Thoracic aorta (tissue), 2 donors: Measurements from ENCODE around the gene SLC5A8. TPM values are rescaled to one million over a fixed set of nuclear protein-coding genes. Genes with fewer than 3 reads are reported as not detected.

ENCODE experiments used
- ATAC-seq: fragments of 150-250 bp; one replicate; pipeline ENCODE4 v1.8.0; 2017; ENCODE audit warnings: low read depth; ENCODE audit not compliant: insufficient number of reproducible peaks, low FRiP score
- DNase-seq: peaks from one replicate; pipeline ENCODE4 v3.0.0-alpha.2; 2020; ENCODE audit warnings: low spot score
- H3K27ac ChIP-seq, 2 donors: fragments of 200-600 bp; sonication (generic); 1 replicate in 1 of 2; 2 replicates in 1 of 2; pipeline ENCODE4 v1.5.1; 2016; ENCODE audit warnings: mild to moderate bottlenecking in 2 of 2, moderate library complexity in 2 of 2
- H3K27me3 ChIP-seq: fragments of 200-600 bp; sonication (generic); replicated peaks from 2 replicates; pipeline ENCODE4 v1.6.0; 2016; ENCODE audit warnings: mild to moderate bottlenecking; ENCODE audit not compliant: insufficient read depth
- H3K36me3 ChIP-seq: fragments of 200-600 bp; sonication (generic); one replicate; pipeline ENCODE4 v1.5.1; 2016
- H3K4me1 ChIP-seq, 2 donors: fragments of 200-600 bp; sonication (generic); 1 replicate in 1 of 2; 2 replicates in 1 of 2; pipeline versions ENCODE4 v1.5.1 to v1.6.0; 2016; ENCODE audit warnings: low read depth in 2 of 2, mild to moderate bottlenecking in 1 of 2; ENCODE audit not compliant: control insufficient read depth in 1 of 2
- H3K4me3 ChIP-seq: fragments of 200-600 bp; sonication (generic); 2 replicates; pipeline ENCODE4 v1.5.1; 2016; ENCODE audit warnings: mild to moderate bottlenecking
- H3K9me3 ChIP-seq: fragments of 200-600 bp; sonication (generic); 2 replicates; pipeline ENCODE4 v1.5.1; 2016
- total RNA-seq, 2 donors: library from RNA; depleted of rRNA; stranded (reverse); fragments of >200 nt; gene quantifications; one replicate each; pipeline versions ENCODE4 v1.1.0 to v1.2.3, GENCODE V29; 2016
- TF ChIP-seq, protein P1 (sequence below): fragments of 200-600 bp; sonication (generic); IDR thresholded peaks from one replicate; pipeline ENCODE4 v1.5.1; 2019; ENCODE audit warnings: antibody characterized with exemption

SLC5A8 gene
- total RNA-seq, 2 donors from 2014 or later, result not detected

DNA sequence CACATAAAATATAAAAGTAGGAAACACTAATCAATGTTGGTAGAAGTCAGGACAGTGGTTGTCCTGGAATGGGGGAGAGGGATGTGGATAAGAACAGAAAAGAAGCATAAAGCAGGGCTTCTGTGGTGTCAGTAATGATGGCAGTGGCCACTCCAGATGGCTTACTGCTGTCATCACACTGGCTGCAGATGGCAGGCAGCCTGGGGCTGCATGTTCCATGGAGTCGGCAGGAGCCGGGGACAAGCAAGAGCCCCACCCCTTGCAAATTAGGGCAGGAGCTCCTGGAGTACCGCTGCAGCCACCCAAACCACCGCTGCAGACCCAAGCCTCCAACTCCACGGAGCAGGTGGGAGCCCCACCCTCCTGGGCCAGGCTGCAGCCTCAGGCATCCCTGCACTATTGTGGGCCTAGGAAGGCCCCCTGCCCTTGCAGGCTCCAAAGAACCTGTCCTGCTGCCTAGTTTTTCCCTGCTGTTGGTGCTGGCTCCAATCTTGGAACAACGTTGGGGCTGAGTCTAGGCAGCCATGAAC is 28.8 kb upstream of the SLC5A8 start:
- H3K27me3 ChIP-seq, result no peaks in the 10 kb centered on the region
- no peaks in the 10 kb centered on the region for H3K4me1 ChIP-seq
- H3K4me3 ChIP-seq, result no peak overlapping the region
- H3K27ac ChIP-seq, result no peak overlapping the region
- TF ChIP-seq, protein P1, sequence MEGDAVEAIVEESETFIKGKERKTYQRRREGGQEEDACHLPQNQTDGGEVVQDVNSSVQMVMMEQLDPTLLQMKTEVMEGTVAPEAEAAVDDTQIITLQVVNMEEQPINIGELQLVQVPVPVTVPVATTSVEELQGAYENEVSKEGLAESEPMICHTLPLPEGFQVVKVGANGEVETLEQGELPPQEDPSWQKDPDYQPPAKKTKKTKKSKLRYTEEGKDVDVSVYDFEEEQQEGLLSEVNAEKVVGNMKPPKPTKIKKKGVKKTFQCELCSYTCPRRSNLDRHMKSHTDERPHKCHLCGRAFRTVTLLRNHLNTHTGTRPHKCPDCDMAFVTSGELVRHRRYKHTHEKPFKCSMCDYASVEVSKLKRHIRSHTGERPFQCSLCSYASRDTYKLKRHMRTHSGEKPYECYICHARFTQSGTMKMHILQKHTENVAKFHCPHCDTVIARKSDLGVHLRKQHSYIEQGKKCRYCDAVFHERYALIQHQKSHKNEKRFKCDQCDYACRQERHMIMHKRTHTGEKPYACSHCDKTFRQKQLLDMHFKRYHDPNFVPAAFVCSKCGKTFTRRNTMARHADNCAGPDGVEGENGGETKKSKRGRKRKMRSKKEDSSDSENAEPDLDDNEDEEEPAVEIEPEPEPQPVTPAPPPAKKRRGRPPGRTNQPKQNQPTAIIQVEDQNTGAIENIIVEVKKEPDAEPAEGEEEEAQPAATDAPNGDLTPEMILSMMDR, result no peak
- H3K9me3 ChIP-seq, result no peaks in the 10 kb centered on the region
- no peak for DNase-seq
- H3K36me3 ChIP-seq, result no peaks in the 10 kb centered on the region
- no peak for ATAC-seq

DNA sequence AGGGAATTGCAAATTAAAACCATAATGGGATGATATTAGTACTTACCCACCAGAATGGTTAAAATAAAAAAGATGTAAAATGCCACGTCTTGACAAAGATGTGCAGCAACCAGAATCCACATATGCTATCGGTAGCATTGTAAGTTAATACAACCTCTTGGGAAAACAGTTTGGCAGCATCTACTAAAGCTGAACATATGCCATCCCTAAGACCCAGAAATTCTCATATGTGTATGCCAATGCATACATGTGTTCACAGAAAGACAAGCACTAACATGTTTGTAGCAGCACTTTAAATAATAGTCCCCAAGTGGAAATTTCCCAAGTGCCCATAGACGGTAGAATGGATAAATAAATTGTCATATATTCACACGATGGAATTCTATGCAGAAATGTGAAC is 28.3 kb upstream of the SLC5A8 start:
- H3K27me3 ChIP-seq, result no peaks in the 10 kb centered on the region
- DNase-seq, result no peak
- H3K4me3 ChIP-seq, result no peak overlapping the region
- H3K27ac ChIP-seq, result no peak overlapping the region
- ATAC-seq, result no peak
- TF ChIP-seq, protein P1, result no peak
- H3K9me3 ChIP-seq, result no peaks in the 10 kb centered on the region
- H3K4me1 ChIP-seq, result no peaks in the 10 kb centered on the region
- H3K36me3 ChIP-seq, result no peaks in the 10 kb centered on the region

DNA sequence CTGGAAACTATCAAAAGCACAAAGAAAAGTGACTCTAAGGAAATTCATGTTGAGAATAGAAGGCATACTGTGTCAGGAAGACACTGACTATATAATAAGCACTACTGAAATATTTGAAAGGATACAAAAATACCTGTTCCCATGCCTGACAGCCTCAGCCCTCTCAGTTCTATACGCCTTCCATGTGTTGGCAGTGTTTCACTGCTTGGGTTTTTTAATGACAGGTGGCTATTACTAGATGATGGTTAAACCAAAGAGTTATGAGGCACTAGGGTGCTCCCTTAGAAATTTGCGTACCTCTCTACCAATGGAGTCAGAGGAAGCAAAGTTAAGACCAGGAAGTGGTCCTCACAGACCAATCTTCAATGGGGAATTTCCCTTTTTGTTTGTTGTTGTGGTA is 25.6 kb upstream of the SLC5A8 start:
- no peak overlapping the region for H3K4me3 ChIP-seq
- no peak overlapping the region for H3K27ac ChIP-seq
- no peaks in the 10 kb centered on the region for H3K9me3 ChIP-seq
- H3K36me3 ChIP-seq, result no peaks in the 10 kb centered on the region
- ATAC-seq (no peak), DNase-seq (no peak)
- no peaks in the 10 kb centered on the region for H3K27me3 ChIP-seq
- TF ChIP-seq, protein P1, result no peak
- H3K4me1 ChIP-seq, result no peaks in the 10 kb centered on the region

DNA sequence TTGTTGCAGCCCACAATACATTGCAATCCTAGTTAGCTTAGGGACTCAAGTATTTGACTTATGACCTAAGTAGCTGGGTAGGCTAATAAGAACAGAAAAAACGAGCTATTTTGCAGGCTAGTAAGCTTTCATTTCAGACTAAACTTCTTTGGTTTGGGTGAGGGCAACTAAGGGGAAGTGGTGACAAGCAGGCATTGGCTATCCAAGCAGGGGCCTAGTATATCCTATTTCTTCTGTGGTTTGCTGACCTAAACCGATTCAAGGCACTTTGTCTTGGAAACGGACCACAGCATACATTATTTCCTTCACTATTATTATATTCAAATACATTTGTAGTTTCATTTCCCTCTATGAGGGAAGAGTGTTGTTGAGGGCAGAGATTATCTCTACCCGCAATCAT is 21.6 kb upstream of the SLC5A8 start:
- Histone ChIP-seq H3K27me3 (no peaks in the 10 kb centered on the region), H3K4me1 (no peaks in the 10 kb centered on the region), H3K27ac (no peak overlapping the region), H3K4me3 (no peak overlapping the region), H3K9me3 (no peaks in the 10 kb centered on the region), H3K36me3 (no peaks in the 10 kb centered on the region)
- DNase-seq (no peak), ATAC-seq (no peak)
- TF ChIP-seq, protein P1, result no peak

DNA sequence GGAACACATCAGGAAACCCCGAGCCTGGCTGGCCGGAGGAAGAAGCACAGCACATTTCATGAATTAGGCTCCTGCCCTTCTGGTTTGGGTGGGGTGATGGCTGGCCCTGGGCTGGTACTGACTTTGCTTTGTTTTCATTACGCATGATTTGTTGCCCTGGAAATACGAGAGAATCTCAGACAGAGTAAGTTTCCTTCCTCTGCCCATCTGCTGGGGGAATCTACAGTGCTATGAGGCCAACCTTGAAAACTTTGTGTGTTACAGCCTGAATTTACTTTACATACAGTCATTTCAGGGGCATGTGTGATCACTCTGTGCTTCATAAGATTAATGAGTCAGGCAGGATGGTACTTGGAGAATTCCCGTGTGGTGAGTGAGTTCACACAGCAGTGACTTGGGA is 20.5 kb upstream of the SLC5A8 start:
- no peak for ATAC-seq

More for the DNA sequence above, 20.5 kb upstream of the SLC5A8 start:
- Histone ChIP-seq H3K4me1 (no peaks in the 10 kb centered on the region), H3K9me3 (no peaks in the 10 kb centered on the region), H3K27ac (no peak overlapping the region), H3K4me3 (no peak overlapping the region), H3K27me3 (no peaks in the 10 kb centered on the region), H3K36me3 (no peaks in the 10 kb centered on the region)
- DNase-seq, result no peak
- TF ChIP-seq, protein P1, result no peak
